Measurements from ENCODE around the gene RSAD1. TPM values are rescaled to one million over a fixed set of nuclear protein-coding genes. Genes with fewer than 3 reads are reported as not detected.

Gene RSAD1
- total RNA-seq, 3 donors from 2014 or later (not counting 1 experiment from before 2014, with no cell fraction given), result 49.0 to 71.3 (median 56.5) TPM

GRCh38 chr17:50533720-50534148 is 55.1 kb downstream of the RSAD1 start:
- WGBS (ENCODE audit: insufficient coverage), result 4% methylated on average over 17 of the region's 17 CpGs
- DNase-seq (no peak), ATAC-seq (no peak)
- TF ChIP-seq CTCF (IDR thresholded peaks at IDR 0.05), result no peak
- Histone ChIP-seq H3K4me3 (ENCODE audit: low read length) (no peak overlapping the region), H3K4me1 (ENCODE audit: control insufficient read depth, insufficient read depth, low read length) (peaks cover 10% of the 10 kb centered on the region), H3K27me3 (ENCODE audit: control insufficient read depth, insufficient read depth, low read length) (peaks cover 24% of the 10 kb centered on the region), H3K9me3 (ENCODE audit: control insufficient read depth, insufficient read depth, low read length) (no peaks in the 10 kb centered on the region), H3K27ac (ENCODE audit: low read length) (no peak overlapping the region), H3K36me3 (ENCODE audit: control insufficient read depth, insufficient read depth, low read length) (no peaks in the 10 kb centered on the region)
- no peaks in the 10 kb centered on the region for H3K4me1 Mint-ChIP-seq
- no peak overlapping the region for H3K4me3 Mint-ChIP-seq
- H3K27ac Mint-ChIP-seq, result no peak overlapping the region
- no peaks in the 10 kb centered on the region for H3K36me3 Mint-ChIP-seq
- peaks cover 45 to 53% of the 10 kb centered on the region in 2 donors for H3K27me3 Mint-ChIP-seq (ENCODE audit: low read depth in 2 of 2)
- intact Hi-C loops (cut with micrococcal nuclease), result no loop called here
- no peaks in the 10 kb centered on the region for H3K9me3 Mint-ChIP-seq

GRCh38 chr17:50534222-50534978 is 55.7 kb downstream of the RSAD1 start:
- no peak overlapping the region for H3K27ac Mint-ChIP-seq
- Histone ChIP-seq H3K4me3 (ENCODE audit: low read length) (no peak overlapping the region), H3K27ac (ENCODE audit: low read length) (no peak overlapping the region), H3K27me3 (ENCODE audit: control insufficient read depth, insufficient read depth, low read length) (peaks cover 24% of the 10 kb centered on the region), H3K36me3 (ENCODE audit: control insufficient read depth, insufficient read depth, low read length) (no peaks in the 10 kb centered on the region), H3K4me1 (ENCODE audit: control insufficient read depth, insufficient read depth, low read length) (peaks cover 10% of the 10 kb centered on the region), H3K9me3 (ENCODE audit: control insufficient read depth, insufficient read depth, low read length) (no peaks in the 10 kb centered on the region)
- 58% methylated on average over 22 of the region's 24 CpGs for WGBS (ENCODE audit: insufficient coverage)
- no peak overlapping the region for H3K4me3 Mint-ChIP-seq
- TF ChIP-seq CTCF (IDR thresholded peaks at IDR 0.05), result no peak
- H3K9me3 Mint-ChIP-seq, result no peaks in the 10 kb centered on the region
- intact Hi-C loops (cut with micrococcal nuclease), result no loop called here
- peak in 1 of 3 donors; percentile 48 for ATAC-seq
- no peaks in the 10 kb centered on the region for H3K4me1 Mint-ChIP-seq
- no peaks in the 10 kb centered on the region for H3K36me3 Mint-ChIP-seq
- DNase-seq, result no peak
- peaks cover 41 to 53% of the 10 kb centered on the region in 2 donors for H3K27me3 Mint-ChIP-seq (ENCODE audit: low read depth in 2 of 2)

GRCh38 chr17:50534979-50535326 is 56.3 kb downstream of the RSAD1 start:
- Mint-ChIP-seq H3K4me1 (no peaks in the 10 kb centered on the region), H3K27me3 (ENCODE audit: low read depth in 2 of 2) (peaks cover 38 to 53% of the 10 kb centered on the region in 2 donors), H3K36me3 (no peaks in the 10 kb centered on the region), H3K9me3 (no peaks in the 10 kb centered on the region), H3K4me3 (no peak overlapping the region), H3K27ac (no peak overlapping the region)
- Histone ChIP-seq H3K36me3 (ENCODE audit: control insufficient read depth, insufficient read depth, low read length) (no peaks in the 10 kb centered on the region), H3K9me3 (ENCODE audit: control insufficient read depth, insufficient read depth, low read length) (no peaks in the 10 kb centered on the region), H3K4me1 (ENCODE audit: control insufficient read depth, insufficient read depth, low read length) (peaks cover 10% of the 10 kb centered on the region), H3K27ac (ENCODE audit: low read length) (no peak overlapping the region), H3K27me3 (ENCODE audit: control insufficient read depth, insufficient read depth, low read length) (peaks cover 24% of the 10 kb centered on the region), H3K4me3 (ENCODE audit: low read length) (no peak overlapping the region)
- intact Hi-C loops (cut with micrococcal nuclease), result no loop called here
- TF ChIP-seq CTCF (IDR thresholded peaks at IDR 0.05), result no peak
- no peak for ATAC-seq
- DNase-seq, result no peak
- WGBS (ENCODE audit: insufficient coverage), result 93% methylated on average over 2 of the region's 2 CpGs

- intact Hi-C loops (cut with micrococcal nuclease), result no loop called here
- H3K9me3 ChIP-seq (ENCODE audit: control insufficient read depth, insufficient read depth, low read length), result no peaks in the 10 kb centered on the region
- no peaks in the 10 kb centered on the region for H3K36me3 ChIP-seq (ENCODE audit: control insufficient read depth, insufficient read depth, low read length)
- ATAC-seq (no peak), DNase-seq (no peak)
- H3K4me1 Mint-ChIP-seq, result no peaks in the 10 kb centered on the region
- no peak overlapping the region for H3K4me3 ChIP-seq (ENCODE audit: low read length)
- 79% methylated on average over 6 of the region's 7 CpGs for WGBS (ENCODE audit: insufficient coverage)
- peaks cover 24% of the 10 kb centered on the region for H3K27me3 ChIP-seq (ENCODE audit: control insufficient read depth, insufficient read depth, low read length)
- no peaks in the 10 kb centered on the region for H3K36me3 Mint-ChIP-seq
- peaks cover 37 to 53% of the 10 kb centered on the region in 2 donors for H3K27me3 Mint-ChIP-seq (ENCODE audit: low read depth in 2 of 2)
- no peaks in the 10 kb centered on the region for H3K9me3 Mint-ChIP-seq
- peaks cover 10% of the 10 kb centered on the region for H3K4me1 ChIP-seq (ENCODE audit: control insufficient read depth, insufficient read depth, low read length)
- H3K27ac Mint-ChIP-seq, result no peak overlapping the region
- H3K27ac ChIP-seq (ENCODE audit: low read length), result no peak overlapping the region
- no peak overlapping the region for H3K4me3 Mint-ChIP-seq
- TF ChIP-seq CTCF (IDR thresholded peaks at IDR 0.05), result no peak
Measured at GRCh38 chr17:50535407-50535806, 56.7 kb downstream of the RSAD1 start.
